Posterior cingulate gyrus (tissue), 11 donors: ENCODE measurements around the gene WARS2.
A peak's percentile ranks its signal among the peaks of the same experiment; 100 is the strongest.
"Not testable (repeated sequence)": the region's sequence is repeated elsewhere in the genome, so short reads cannot be mapped to it uniquely, and the experiment has no call there.

Experiments
- DNase-seq, 10 donors: peaks; one replicate each; pipeline versions ENCODE4 v3.0.0 to v3.0.0-alpha.2; 2020 to 2021; ENCODE audit warnings: mixed read lengths in 3 of 10
- intact Hi-C: fragments of 100-400 bp; cut with DNase I; formaldehyde crosslinking; loops from one replicate; pipeline ENCODE4 v1.15.1; 2023

WARS2 gene

GRCh38 chr1:119141020-119141424 is 569 bp upstream of the WARS2 start:
- DNase-seq: peak in 1 of 10 donors; percentile 19
- intact Hi-C loops: no loop called here

GRCh38 chr1:119139857-119140176 is 636 bp downstream of the WARS2 start:
- intact Hi-C loops: no loop called here
- peak in 1 of 10 donors; percentile 74 for DNase-seq

GRCh38 chr1:119139403-119139802 is 1.1 kb downstream of the WARS2 start:
- intact Hi-C loops: no loop called here
- DNase-seq: no peak

- intact Hi-C loops: no loop called here
- DNase-seq: no peak
Observed at GRCh38 chr1:119136401-119136800, 4.1 kb downstream of the WARS2 start.

GRCh38 chr1:119133987-119134386 is 6.5 kb downstream of the WARS2 start:
- no peak for DNase-seq
- intact Hi-C loops: no loop called here

GRCh38 chr1:119132179-119132578 is 8.3 kb downstream of the WARS2 start:
- no peak for DNase-seq
- intact Hi-C loops: no loop called here

- intact Hi-C loops: no loop called here
- no peak for DNase-seq
Observed at GRCh38 chr1:119125874-119126273, 14.6 kb downstream of the WARS2 start.

GRCh38 chr1:119124764-119125163 is 15.7 kb downstream of the WARS2 start:
- intact Hi-C loops: no loop called here
- no peak for DNase-seq

GRCh38 chr1:119121872-119122271 is 18.6 kb downstream of the WARS2 start:
- intact Hi-C loops: not testable (repeated sequence)

GRCh38 chr1:119116725-119117124 is 23.7 kb downstream of the WARS2 start:
- intact Hi-C loops: no loop called here
- peak in 1 of 10 donors; percentile 32 for DNase-seq

More at GRCh38 chr1:119121872-119122271, 18.6 kb downstream of the WARS2 start:
- DNase-seq: not testable (repeated sequence)

- no peak for DNase-seq
- intact Hi-C loops: no loop called here
Observed at GRCh38 chr1:119115736-119116135, 24.7 kb downstream of the WARS2 start.

- DNase-seq: no peak
- intact Hi-C loops: no loop called here
Observed at GRCh38 chr1:119115311-119115710, 25.1 kb downstream of the WARS2 start.

GRCh38 chr1:119114786-119115185 is 25.7 kb downstream of the WARS2 start:
- intact Hi-C loops: no loop called here
- DNase-seq: no peak

GRCh38 chr1:119112791-119113190 is 27.7 kb downstream of the WARS2 start:
- intact Hi-C loops: no loop called here
- no peak for DNase-seq

- intact Hi-C loops: no loop called here
- no peak for DNase-seq
Observed at GRCh38 chr1:119112244-119112643, 28.2 kb downstream of the WARS2 start.

GRCh38 chr1:119108988-119109387 is 31.5 kb downstream of the WARS2 start:
- no peak for DNase-seq
- intact Hi-C loops: no loop called here

GRCh38 chr1:119103764-119104163 is 36.7 kb downstream of the WARS2 start:
- intact Hi-C loops: no loop called here
- no peak for DNase-seq

GRCh38 chr1:119102051-119102450 is 38.4 kb downstream of the WARS2 start:
- DNase-seq: no peak
- intact Hi-C loops: no loop called here

GRCh38 chr1:119101563-119101962 is 38.9 kb downstream of the WARS2 start:
- intact Hi-C loops: no loop called here
- no peak for DNase-seq

GRCh38 chr1:119099775-119100174 is 40.7 kb downstream of the WARS2 start:
- intact Hi-C loops: no loop called here
- no peak for DNase-seq

- intact Hi-C loops: no loop called here
- no peak for DNase-seq
Observed at GRCh38 chr1:119097380-119097779, 43.1 kb downstream of the WARS2 start.

- DNase-seq: no peak
- intact Hi-C loops: no loop called here
Observed at GRCh38 chr1:119093721-119094120, 46.7 kb downstream of the WARS2 start.

- intact Hi-C loops: no loop called here
Observed at GRCh38 chr1:119091618-119092017, 48.8 kb downstream of the WARS2 start.

GRCh38 chr1:119090250-119090649 is 50.2 kb downstream of the WARS2 start:
- intact Hi-C loops: no loop called here
- DNase-seq: no peak

More at GRCh38 chr1:119091618-119092017, 48.8 kb downstream of the WARS2 start:
- no peak for DNase-seq
